GM23338 (cell line): ENCODE results near the gene CERS1. TPM values are rescaled to one million over a fixed set of nuclear protein-coding genes. Genes with fewer than 3 reads are reported as not detected.
A peak's percentile ranks its signal among the peaks of the same experiment; 100 is the strongest.

Source experiments
- ATAC-seq: fragments of 200-7000 bp; cut with Tn5 transposase; 3 replicates; pipeline ENCODE4 v1.9.1; 2020
- DNase-seq: peaks from one replicate; pipeline ENCODE4 v3.0.0-alpha.2; 2015; ENCODE audit warnings: low spot score
- H2AFZ ChIP-seq: fragments of 200-600 bp; sonication (generic); 2 replicates; pipeline ENCODE4 v1.8.0; 2016; ENCODE audit warnings: antibody characterized with exemption, mild to moderate bottlenecking, moderate library complexity
- H3F3A ChIP-seq: fragments of 200-600 bp; sonication (generic); replicated peaks from 2 replicates; pipeline ENCODE4 v1.8.0; 2017; ENCODE audit warnings: antibody characterized with exemption, mixed run types, low read depth
- H3K27ac ChIP-seq: fragments of 200-600 bp; sonication (generic); 2 replicates; pipeline ENCODE4 v1.6.1; 2016; ENCODE audit warnings: low read depth
- H3K27me3 ChIP-seq: fragments of 200-600 bp; sonication (generic); 2 replicates; pipeline ENCODE4 v1.8.0; 2016; ENCODE audit warnings: mild to moderate bottlenecking, mixed run types, moderate library complexity; ENCODE audit not compliant: insufficient read depth
- H3K36me3 ChIP-seq: fragments of 200-600 bp; sonication (generic); 2 replicates; pipeline ENCODE4 v1.8.0; 2016; ENCODE audit warnings: mild to moderate bottlenecking; ENCODE audit not compliant: insufficient read depth
- H3K4me1 ChIP-seq: fragments of 200-600 bp; sonication (generic); 2 replicates; pipeline ENCODE4 v1.8.0; 2016; ENCODE audit warnings: mild to moderate bottlenecking, moderate library complexity; ENCODE audit not compliant: insufficient read depth
- H3K4me2 ChIP-seq: fragments of 200-600 bp; sonication (generic); 2 replicates; pipeline ENCODE4 v1.7.1; 2017; ENCODE audit warnings: mixed run types
- H3K4me3 ChIP-seq: fragments of 200-600 bp; sonication (generic); 2 replicates; pipeline ENCODE4 v1.6.1; 2016; ENCODE audit warnings: mixed run types
- H3K79me2 ChIP-seq: fragments of 200-600 bp; sonication (generic); replicated peaks from 2 replicates; pipeline ENCODE4 v1.8.0; 2017; ENCODE audit warnings: mild to moderate bottlenecking; ENCODE audit not compliant: insufficient read depth
- H3K9me2 ChIP-seq: fragments of 200-600 bp; sonication (generic); 2 replicates; pipeline ENCODE4 v1.8.0; 2017; ENCODE audit not compliant: insufficient read depth
- H4K20me1 ChIP-seq: fragments of 200-600 bp; sonication (generic); replicated peaks from 2 replicates; pipeline ENCODE4 v1.8.0; 2017; ENCODE audit warnings: mild to moderate bottlenecking; ENCODE audit not compliant: insufficient read depth
- H3K27ac Mint-ChIP-seq: 2 replicates; pipeline ENCODE4 v1.8.0; 2020; ENCODE audit warnings: inconsistent platforms, mild to moderate bottlenecking, moderate library complexity, mixed read lengths
- H3K27me3 Mint-ChIP-seq: 3 replicates; pipeline ENCODE4 v1.8.0; 2022; ENCODE audit warnings: low read depth, mild to moderate bottlenecking, moderate library complexity, mixed read lengths, inconsistent platforms; ENCODE audit not compliant: insufficient read depth, poor library complexity
- H3K36me3 Mint-ChIP-seq: 3 replicates; pipeline ENCODE4 v1.8.0; 2021; ENCODE audit warnings: low read depth, mild to moderate bottlenecking, inconsistent platforms, moderate library complexity, mixed read lengths
- H3K4me1 Mint-ChIP-seq: 3 replicates; pipeline ENCODE4 v1.8.0; 2020; ENCODE audit warnings: mild to moderate bottlenecking, inconsistent platforms, mixed read lengths
- H3K4me3 Mint-ChIP-seq: 3 replicates; pipeline ENCODE4 v1.8.0; 2021; ENCODE audit warnings: moderate library complexity, mild to moderate bottlenecking, inconsistent platforms, mixed read lengths
- H3K9me3 Mint-ChIP-seq: 3 replicates; pipeline ENCODE4 v1.8.0; 2020; ENCODE audit warnings: moderate library complexity, mild to moderate bottlenecking, inconsistent platforms, mixed read lengths
- JUNB ChIP-seq: IDR thresholded peaks from one replicate; pipeline ENCODE4 v1.6.1; 2016; ENCODE audit warnings: antibody characterized with exemption; ENCODE audit not compliant: unreplicated experiment
- STAT1 ChIP-seq: IDR thresholded peaks from one replicate; pipeline ENCODE4 v1.6.1; 2016; ENCODE audit warnings: antibody characterized with exemption; ENCODE audit not compliant: unreplicated experiment
- ZNF331 ChIP-seq: fragments of 250-450 bp; sonication (Bioruptor Pico); IDR thresholded peaks from 2 replicates; pipeline ENCODE4 v1.5.0; 2020; ENCODE audit warnings: low read depth, mild to moderate bottlenecking, moderate library complexity
- polyA plus RNA-seq: library from polyadenylated mRNA; unstranded; fragments of >200 nt; fragmentation: Nextera tagmentation; extraction: Ambion mirVana; gene quantifications from 2 replicates; pipeline ENCODE4 v1.2.1, GENCODE V29; 2016
- total RNA-seq: library from RNA; depleted of rRNA; stranded (reverse); fragments of >200 nt; shearing (Covaris generic); gene quantifications from 2 replicates; pipeline ENCODE4 v1.2.3, GENCODE V29; 2014
- TF ChIP-seq, protein P1 (sequence below), 2 experiments: fragments of 200-600 bp in 1 of 2; sonication (generic) in 1 of 2; conservative IDR thresholded peaks; 2 replicates each; pipeline versions ENCODE4 v1.5.1 to v1.6.1; 2016 to 2017; ENCODE audit warnings: antibody characterized with exemption in 2 of 2, low read depth in 2 of 2, mild to moderate bottlenecking in 2 of 2, moderate library complexity in 1 of 2
- TF ChIP-seq, protein P2 (sequence below): fragments of 250-450 bp; sonication (Bioruptor Pico); IDR thresholded peaks from 2 replicates; pipeline ENCODE4 v1.5.0; 2020; ENCODE audit warnings: mild to moderate bottlenecking, moderate library complexity

CERS1 gene
- total and polyA plus RNA-seq, 2 experiments from 2014 or later, result 11.1 to 12.2 TPM

DNA sequence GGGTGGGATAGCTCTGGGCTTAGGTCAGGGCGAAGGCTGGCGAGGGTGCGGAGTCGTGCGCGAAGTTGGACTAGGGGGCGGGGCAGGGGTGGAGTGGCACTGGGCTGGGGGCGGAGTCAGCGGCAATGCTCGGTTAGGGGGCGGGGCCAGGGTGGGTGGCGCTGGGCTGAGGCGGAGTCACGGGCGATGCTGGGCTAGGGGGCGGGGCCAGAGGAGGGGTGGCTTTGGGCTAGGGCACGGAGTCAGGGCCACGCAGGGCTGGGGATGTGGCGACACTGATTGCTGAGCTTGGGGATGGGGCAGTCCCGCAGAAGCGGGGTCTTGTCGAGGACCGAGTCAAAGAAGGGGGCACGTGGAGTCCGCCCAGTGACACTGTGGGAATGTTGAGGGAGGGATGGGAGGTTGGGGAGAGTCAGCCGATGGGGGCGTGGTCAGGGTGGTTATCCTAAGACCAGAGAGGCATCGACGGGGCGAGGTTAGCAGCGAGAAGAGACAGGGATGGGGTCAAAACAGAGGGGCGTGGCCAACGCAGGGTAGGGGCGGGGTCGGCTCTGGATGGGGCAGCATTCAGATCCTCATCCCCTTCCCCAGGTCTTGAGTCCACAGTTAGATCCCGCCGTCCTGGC, 36.4 kb upstream of the CERS1 start:
- H2AFZ ChIP-seq, result no peak overlapping the region
- peaks cover 11% of the 10 kb centered on the region for H3K27me3 Mint-ChIP-seq
- H3K27ac Mint-ChIP-seq, result peak overlapping the region; percentile 86

More for the DNA sequence above, 36.4 kb upstream of the CERS1 start:
- Histone ChIP-seq H3F3A (peaks cover 4% of the 10 kb centered on the region; the same call in 1 of the 2 replicates), H3K4me3 (peak overlapping the region; percentile 69), H3K9me2 (no peaks in the 10 kb centered on the region), H3K79me2 (no peaks in the 10 kb centered on the region), H3K4me2 (peak overlapping the region; percentile 86), H3K27ac (no peak overlapping the region), H4K20me1 (no peaks in the 10 kb centered on the region; the same call in 1 of the 2 replicates), H3K27me3 (no peaks in the 10 kb centered on the region), H3K36me3 (no peaks in the 10 kb centered on the region), H3K4me1 (peaks cover 8% of the 10 kb centered on the region; the same call in 1 of the 2 replicates)
- Mint-ChIP-seq H3K4me1 (peaks cover 4% of the 10 kb centered on the region; the same call in 2 of the 3 replicates), H3K9me3 (no peaks in the 10 kb centered on the region), H3K36me3 (peaks cover 44% of the 10 kb centered on the region), H3K4me3 (peak overlapping the region; percentile 69)
- ATAC-seq (peak; percentile 84), DNase-seq (peak; percentile 98)
- TF ChIP-seq ZNF331 (no peak), STAT1 (no peak), JUNB (no peak)
- TF ChIP-seq, protein P1, sequence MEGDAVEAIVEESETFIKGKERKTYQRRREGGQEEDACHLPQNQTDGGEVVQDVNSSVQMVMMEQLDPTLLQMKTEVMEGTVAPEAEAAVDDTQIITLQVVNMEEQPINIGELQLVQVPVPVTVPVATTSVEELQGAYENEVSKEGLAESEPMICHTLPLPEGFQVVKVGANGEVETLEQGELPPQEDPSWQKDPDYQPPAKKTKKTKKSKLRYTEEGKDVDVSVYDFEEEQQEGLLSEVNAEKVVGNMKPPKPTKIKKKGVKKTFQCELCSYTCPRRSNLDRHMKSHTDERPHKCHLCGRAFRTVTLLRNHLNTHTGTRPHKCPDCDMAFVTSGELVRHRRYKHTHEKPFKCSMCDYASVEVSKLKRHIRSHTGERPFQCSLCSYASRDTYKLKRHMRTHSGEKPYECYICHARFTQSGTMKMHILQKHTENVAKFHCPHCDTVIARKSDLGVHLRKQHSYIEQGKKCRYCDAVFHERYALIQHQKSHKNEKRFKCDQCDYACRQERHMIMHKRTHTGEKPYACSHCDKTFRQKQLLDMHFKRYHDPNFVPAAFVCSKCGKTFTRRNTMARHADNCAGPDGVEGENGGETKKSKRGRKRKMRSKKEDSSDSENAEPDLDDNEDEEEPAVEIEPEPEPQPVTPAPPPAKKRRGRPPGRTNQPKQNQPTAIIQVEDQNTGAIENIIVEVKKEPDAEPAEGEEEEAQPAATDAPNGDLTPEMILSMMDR (conservative IDR thresholded peaks at IDR 0.05; ENCODE audit: low read depth in 2 of 2), result no peak
- TF ChIP-seq, protein P2, sequence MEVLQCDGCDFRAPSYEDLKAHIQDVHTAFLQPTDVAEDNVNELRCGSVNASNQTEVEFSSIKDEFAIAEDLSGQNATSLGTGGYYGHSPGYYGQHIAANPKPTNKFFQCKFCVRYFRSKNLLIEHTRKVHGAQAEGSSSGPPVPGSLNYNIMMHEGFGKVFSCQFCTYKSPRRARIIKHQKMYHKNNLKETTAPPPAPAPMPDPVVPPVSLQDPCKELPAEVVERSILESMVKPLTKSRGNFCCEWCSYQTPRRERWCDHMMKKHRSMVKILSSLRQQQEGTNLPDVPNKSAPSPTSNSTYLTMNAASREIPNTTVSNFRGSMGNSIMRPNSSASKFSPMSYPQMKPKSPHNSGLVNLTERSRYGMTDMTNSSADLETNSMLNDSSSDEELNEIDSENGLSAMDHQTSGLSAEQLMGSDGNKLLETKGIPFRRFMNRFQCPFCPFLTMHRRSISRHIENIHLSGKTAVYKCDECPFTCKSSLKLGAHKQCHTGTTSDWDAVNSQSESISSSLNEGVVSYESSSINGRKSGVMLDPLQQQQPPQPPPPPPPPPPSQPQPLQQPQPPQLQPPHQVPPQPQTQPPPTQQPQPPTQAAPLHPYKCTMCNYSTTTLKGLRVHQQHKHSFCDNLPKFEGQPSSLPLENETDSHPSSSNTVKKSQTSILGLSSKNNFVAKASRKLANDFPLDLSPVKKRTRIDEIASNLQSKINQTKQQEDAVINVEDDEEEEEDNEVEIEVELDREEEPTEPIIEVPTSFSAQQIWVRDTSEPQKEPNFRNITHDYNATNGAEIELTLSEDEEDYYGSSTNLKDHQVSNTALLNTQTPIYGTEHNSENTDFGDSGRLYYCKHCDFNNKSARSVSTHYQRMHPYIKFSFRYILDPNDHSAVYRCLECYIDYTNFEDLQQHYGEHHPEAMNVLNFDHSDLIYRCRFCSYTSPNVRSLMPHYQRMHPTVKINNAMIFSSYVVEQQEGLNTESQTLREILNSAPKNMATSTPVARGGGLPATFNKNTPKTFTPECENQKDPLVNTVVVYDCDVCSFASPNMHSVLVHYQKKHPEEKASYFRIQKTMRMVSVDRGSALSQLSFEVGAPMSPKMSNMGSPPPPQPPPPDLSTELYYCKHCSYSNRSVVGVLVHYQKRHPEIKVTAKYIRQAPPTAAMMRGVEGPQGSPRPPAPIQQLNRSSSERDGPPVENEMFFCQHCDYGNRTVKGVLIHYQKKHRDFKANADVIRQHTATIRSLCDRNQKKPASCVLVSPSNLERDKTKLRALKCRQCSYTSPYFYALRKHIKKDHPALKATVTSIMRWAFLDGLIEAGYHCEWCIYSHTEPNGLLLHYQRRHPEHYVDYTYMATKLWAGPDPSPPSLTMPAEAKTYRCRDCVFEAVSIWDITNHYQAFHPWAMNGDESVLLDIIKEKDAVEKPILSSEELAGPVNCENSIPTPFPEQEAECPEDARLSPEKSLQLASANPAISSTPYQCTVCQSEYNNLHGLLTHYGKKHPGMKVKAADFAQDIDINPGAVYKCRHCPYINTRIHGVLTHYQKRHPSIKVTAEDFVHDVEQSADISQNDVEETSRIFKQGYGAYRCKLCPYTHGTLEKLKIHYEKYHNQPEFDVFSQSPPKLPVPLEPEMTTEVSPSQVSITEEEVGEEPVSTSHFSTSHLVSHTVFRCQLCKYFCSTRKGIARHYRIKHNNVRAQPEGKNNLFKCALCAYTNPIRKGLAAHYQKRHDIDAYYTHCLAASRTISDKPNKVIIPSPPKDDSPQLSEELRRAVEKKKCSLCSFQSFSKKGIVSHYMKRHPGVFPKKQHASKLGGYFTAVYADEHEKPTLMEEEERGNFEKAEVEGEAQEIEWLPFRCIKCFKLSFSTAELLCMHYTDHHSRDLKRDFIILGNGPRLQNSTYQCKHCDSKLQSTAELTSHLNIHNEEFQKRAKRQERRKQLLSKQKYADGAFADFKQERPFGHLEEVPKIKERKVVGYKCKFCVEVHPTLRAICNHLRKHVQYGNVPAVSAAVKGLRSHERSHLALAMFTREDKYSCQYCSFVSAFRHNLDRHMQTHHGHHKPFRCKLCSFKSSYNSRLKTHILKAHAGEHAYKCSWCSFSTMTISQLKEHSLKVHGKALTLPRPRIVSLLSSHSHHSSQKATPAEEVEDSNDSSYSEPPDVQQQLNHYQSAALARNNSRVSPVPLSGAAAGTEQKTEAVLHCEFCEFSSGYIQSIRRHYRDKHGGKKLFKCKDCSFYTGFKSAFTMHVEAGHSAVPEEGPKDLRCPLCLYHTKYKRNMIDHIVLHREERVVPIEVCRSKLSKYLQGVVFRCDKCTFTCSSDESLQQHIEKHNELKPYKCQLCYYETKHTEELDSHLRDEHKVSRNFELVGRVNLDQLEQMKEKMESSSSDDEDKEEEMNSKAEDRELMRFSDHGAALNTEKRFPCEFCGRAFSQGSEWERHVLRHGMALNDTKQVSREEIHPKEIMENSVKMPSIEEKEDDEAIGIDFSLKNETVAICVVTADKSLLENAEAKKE, result no peak
